HG02852 (cell line): ENCODE measurements around the gene SUB1.

Experiments
- ATAC-seq: cut with Tn5 transposase; IDR thresholded peaks from one replicate; pipeline ENCODE4 v1.9.1; 2021; ENCODE audit warnings: mild to moderate bottlenecking, moderate library complexity; ENCODE audit not compliant: unreplicated experiment

Gene SUB1

DNA sequence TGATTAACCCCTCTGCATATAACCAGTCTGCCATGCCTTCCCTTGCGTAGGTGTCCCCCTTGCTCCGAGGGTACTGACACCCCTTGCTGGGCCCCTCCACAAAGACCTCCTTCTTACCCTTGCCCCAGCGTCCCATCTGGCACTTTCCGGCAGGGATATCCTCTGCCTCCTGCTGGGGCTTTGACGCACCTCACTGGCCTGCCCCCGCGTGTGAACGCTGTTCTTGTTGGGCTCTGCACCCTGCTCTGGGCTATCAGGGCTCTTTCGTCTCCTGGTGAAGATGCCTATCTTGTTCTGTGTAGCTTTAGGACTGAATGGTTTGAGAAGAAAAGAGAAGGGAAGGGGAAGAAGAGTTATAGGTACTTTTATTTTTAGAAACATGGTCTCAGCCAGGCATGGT, 53.0 kb downstream of the SUB1 start:
- no peak for ATAC-seq

DNA sequence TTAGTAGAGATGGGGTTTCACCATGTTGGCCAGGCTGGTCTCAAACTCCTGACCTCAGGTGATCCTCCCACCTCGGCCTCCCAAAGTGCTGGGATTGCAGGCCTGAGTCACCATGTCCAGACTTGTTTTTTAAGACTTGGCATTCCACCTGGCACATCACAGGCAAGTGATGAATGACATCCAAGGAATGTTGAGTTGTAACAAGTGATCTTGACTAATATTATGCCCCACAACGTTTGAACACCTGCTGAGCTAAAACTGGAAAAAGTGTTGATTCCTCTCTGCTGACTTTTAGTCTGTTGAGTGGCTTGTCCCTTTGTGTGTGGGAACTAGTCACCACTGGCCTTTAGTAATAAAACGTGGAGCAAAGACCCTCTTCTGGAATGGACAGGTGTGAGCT, 54.6 kb downstream of the SUB1 start:
- ATAC-seq = no peak

DNA sequence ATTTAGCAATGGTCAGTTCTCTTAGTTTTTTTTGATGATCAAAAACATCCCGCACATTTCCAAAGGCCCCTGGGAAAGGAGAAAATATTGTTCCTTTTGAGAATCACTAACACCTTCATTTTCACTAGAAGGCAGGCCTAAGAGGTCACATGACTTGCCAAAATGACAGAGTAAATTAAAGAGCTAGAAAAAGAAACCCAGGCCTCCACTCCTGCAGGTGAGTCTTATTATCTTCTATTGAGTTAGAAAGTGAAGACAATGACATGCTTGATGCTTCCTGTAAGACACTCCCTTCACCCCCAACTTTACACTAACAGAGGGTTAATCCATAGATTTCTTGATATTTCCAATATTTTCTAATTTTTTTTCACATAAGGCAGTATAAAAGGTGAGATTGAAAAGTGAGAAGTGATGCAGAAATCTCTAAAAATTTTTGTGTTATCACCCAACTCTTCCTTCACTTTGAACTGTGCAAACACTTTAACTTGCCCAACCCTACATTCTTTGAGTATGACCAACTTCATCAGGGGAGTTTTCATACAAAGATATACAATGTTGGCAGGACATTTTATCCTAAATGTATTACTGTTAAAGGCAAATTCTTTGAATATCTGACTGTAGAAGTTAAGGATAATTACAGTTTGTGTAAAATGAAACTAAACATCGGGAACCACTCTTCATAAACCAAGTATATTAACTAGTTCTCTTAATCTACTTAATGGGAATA, 57.1 kb downstream of the SUB1 start:
- no peak for ATAC-seq

DNA sequence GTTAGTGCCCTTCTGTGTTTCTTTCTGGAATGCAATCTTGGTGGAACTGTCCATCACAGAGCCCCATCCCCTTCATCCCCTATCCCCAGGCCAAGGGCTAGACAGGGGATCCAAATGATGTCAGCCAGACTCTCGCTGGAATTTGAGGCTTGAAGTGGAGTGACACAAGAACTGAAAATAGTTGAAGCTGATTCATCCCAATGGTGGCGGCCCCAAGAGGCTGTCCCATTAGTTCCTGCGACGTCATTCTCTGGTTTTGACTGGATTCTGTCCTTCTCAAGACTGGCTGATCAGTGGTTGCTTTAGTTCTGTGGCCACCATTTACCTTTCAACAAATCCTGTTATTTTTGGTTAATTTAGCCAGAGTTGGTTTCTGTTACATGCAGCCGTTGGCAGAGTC, 59.9 kb downstream of the SUB1 start:
- no peak for ATAC-seq

DNA sequence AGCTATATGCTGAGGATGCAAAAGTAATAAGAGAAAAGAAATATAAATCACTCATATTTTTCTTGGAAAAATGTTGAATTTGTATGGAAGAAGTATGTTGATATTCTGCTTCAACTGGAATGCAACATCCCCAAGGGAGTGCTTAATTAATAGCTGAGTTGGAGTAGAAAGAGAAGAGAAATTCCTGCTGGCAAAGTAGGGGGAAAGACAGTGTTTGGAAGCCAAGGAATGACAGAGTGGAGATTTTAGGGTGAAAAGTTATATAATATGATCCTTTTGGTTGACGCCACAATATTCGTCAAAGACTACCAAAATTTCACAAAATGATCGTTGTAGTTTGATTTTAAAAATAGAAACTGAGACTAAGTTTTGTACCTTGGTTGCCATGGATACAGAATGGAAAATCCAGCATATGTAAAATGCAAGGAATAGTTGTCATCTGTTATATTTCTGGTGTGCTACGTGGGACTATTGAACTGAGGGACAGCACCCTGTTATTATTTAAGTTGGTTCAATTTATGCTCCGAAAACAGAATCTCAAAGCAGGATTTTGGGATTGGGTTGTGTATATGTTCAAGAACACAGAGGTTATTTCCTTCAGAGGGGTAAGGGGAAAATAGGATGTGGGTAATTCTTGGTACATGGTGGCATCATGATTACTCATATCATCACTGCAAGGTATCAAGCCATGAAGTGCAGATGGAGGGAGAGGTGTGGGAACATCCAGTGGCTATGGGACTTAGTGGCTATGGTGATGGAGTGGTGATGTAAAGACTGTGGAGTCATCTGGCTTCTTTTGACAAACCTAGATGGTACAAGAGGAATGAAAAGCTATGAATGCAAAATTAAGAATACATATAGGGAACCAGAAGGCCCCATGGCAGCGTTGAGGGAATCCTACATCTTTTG, 61.0 kb downstream of the SUB1 start:
- ATAC-seq = no peak

DNA sequence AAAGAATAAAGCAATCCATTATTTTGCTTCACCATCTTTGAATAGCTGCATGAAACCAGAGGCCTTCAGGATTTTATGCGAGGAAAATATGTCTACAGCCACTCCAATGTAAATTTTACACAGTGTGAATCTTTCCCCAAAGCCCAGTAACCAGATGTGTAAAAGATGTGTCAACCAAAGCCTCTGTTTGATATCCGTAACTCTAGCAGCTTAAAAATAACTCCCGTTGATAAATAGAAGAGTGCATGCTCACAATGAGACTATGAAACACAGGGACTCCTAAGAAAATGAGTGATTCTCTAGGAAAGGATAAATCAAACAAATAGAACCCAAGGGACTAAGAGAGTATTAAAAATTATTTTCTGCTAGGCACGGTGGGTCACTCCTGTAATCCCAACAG, 65.7 kb downstream of the SUB1 start:
- ATAC-seq = no peak

DNA sequence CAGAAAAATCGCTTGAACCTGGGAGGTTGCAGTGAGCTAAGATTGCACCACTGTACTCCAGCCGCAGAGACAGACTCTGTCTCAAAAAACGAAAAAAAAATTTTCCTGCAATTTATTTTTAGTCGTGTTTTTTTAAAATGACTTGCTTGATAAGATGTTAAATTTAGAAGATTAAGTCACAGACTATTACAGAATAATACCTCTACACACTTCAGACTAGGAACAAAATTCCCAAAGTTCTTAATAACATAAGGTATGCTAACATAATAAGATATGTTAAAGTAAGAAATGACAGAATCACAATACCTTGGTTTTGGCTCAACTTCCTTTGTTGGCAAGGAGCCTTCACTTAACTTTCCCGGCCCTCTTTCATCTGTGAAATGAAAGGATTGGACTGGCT, 66.3 kb downstream of the SUB1 start:
- ATAC-seq = no peak
